Activated T-cell treated with anti-CD3 and anti-CD28 coated beads, Interleukin-2, amount 50 U/mL, for 1 hour (primary cell): ENCODE results near the gene CFAP68.
A peak's percentile ranks its signal among the peaks of the same experiment; 100 is the strongest.
"Not testable (repeated sequence)": the region's sequence is repeated elsewhere in the genome, so short reads cannot be mapped to it uniquely, and the experiment has no call there.

ENCODE experiments used
- DNase-seq: peaks from one replicate; pipeline ENCODE4 v3.0.0-alpha.2; 2020

The CFAP68 gene

GRCh38 chr11:111870886-111871692 lies 8.3 kb upstream of the CFAP68 start, which contains the start of gene ALG9:
ALG9 (minus strand) TSS chr11:111871581; CDS start chr11:111871482, 99 bp downstream.
- DNase-seq, result peak; percentile 93

- DNase-seq, result no peak
Observed at GRCh38 chr11:111871693-111872161, 7.6 kb upstream of the CFAP68 start.

- no peak for DNase-seq
Observed at GRCh38 chr11:111878385-111878848, 924 bp upstream of the CFAP68 start.

GRCh38 chr11:111879637-111879960 lies 258 bp downstream of the CFAP68 start:
- no peak for DNase-seq

GRCh38 chr11:111882202-111882601 lies 2.9 kb downstream of the CFAP68 start:
- no peak for DNase-seq

GRCh38 chr11:111885053-111885452 lies 5.7 kb downstream of the CFAP68 start:
- DNase-seq, result not testable (repeated sequence)

- no peak for DNase-seq
Observed at GRCh38 chr11:111886032-111886431, 6.7 kb downstream of the CFAP68 start.

GRCh38 chr11:111886844-111887243 lies 7.5 kb downstream of the CFAP68 start:
- DNase-seq, result no peak

GRCh38 chr11:111905411-111905810 lies 26.1 kb downstream of the CFAP68 start:
- no peak for DNase-seq

- DNase-seq, result no peak
Observed at GRCh38 chr11:111906680-111907079, 27.3 kb downstream of the CFAP68 start.

- no peak for DNase-seq
Observed at GRCh38 chr11:111908639-111909305, 29.4 kb downstream of the CFAP68 start.

GRCh38 chr11:111909378-111909777 lies 30.0 kb downstream of the CFAP68 start:
- no peak for DNase-seq

- DNase-seq, result no peak
Observed at GRCh38 chr11:111910676-111911562, 31.6 kb downstream of the CFAP68 start.

- DNase-seq, result no peak
Observed at GRCh38 chr11:111911563-111912401, 32.4 kb downstream of the CFAP68 start, which contains the start of gene CRYAB. CRYAB (minus strand) TSS chr11:111911770; CDS start chr11:111911724, 46 bp downstream.

- DNase-seq, result no peak
Observed at GRCh38 chr11:111912535-111912934, 33.2 kb downstream of the CFAP68 start, which contains the start of gene HSPB2. HSPB2 (plus strand) TSS chr11:111912734; CDS start chr11:111912830, 96 bp downstream.

- no peak for DNase-seq
Observed at GRCh38 chr11:111913031-111913861, 33.9 kb downstream of the CFAP68 start.

GRCh38 chr11:111913997-111914396 lies 34.7 kb downstream of the CFAP68 start:
- no peak for DNase-seq

GRCh38 chr11:111916768-111917167 lies 37.4 kb downstream of the CFAP68 start:
- DNase-seq, result no peak

GRCh38 chr11:111917312-111917711 lies 38.0 kb downstream of the CFAP68 start:
- DNase-seq, result no peak

- no peak for DNase-seq
Observed at GRCh38 chr11:111917788-111918187, 38.4 kb downstream of the CFAP68 start.
